Measurements from ENCODE around the gene ETV1.
A peak's percentile ranks its signal among the peaks of the same experiment; 100 is the strongest.
"Not testable (repeated sequence)": the region's sequence is repeated elsewhere in the genome, so short reads cannot be mapped to it uniquely, and the experiment has no call there.

The ETV1 gene

GRCh38 chr7:13921062-13921461 is 68.4 kb downstream of the ETV1 start:
- DNase-seq (ENCODE audit: low spot score), result no peak

- DNase-seq (ENCODE audit: low spot score), result peak; percentile 71
These were observed 69.3 kb downstream of the ETV1 start for GRCh38 chr7:13920053-13920697.

- not testable (repeated sequence) for DNase-seq (ENCODE audit: low spot score)
These were observed 71.1 kb downstream of the ETV1 start for GRCh38 chr7:13918333-13918732.

- not testable (repeated sequence) for DNase-seq (ENCODE audit: low spot score)
These were observed 72.4 kb downstream of the ETV1 start for GRCh38 chr7:13917103-13917502.

GRCh38 chr7:13915891-13916290 is 73.6 kb downstream of the ETV1 start:
- no peak for DNase-seq (ENCODE audit: low spot score)

- DNase-seq (ENCODE audit: low spot score), result no peak
These were observed 76.7 kb downstream of the ETV1 start for GRCh38 chr7:13912715-13913278.

GRCh38 chr7:13911909-13912308 is 77.6 kb downstream of the ETV1 start:
- DNase-seq (ENCODE audit: low spot score), result no peak

- DNase-seq (ENCODE audit: low spot score), result no peak
These were observed 78.5 kb downstream of the ETV1 start for GRCh38 chr7:13910805-13911551.

- DNase-seq (ENCODE audit: low spot score), result no peak
These were observed 80.6 kb downstream of the ETV1 start for GRCh38 chr7:13908667-13909397.

GRCh38 chr7:13907831-13908230 is 81.6 kb downstream of the ETV1 start:
- no peak for DNase-seq (ENCODE audit: low spot score)

- DNase-seq (ENCODE audit: low spot score), result no peak
These were observed 84.8 kb downstream of the ETV1 start for GRCh38 chr7:13904689-13905088.

GRCh38 chr7:13904007-13904406 is 85.5 kb downstream of the ETV1 start:
- no peak for DNase-seq (ENCODE audit: low spot score)

GRCh38 chr7:13901577-13901976 is 87.9 kb downstream of the ETV1 start:
- DNase-seq (ENCODE audit: low spot score), result no peak

GRCh38 chr7:13898957-13899670 is 90.4 kb downstream of the ETV1 start:
- no peak for DNase-seq (ENCODE audit: low spot score)

- no peak for DNase-seq (ENCODE audit: low spot score)
These were observed 91.6 kb downstream of the ETV1 start for GRCh38 chr7:13897819-13898218.

- DNase-seq (ENCODE audit: low spot score), result no peak
These were observed 94.5 kb downstream of the ETV1 start for GRCh38 chr7:13894954-13895353.

- DNase-seq (ENCODE audit: low spot score), result no peak
These were observed 95.1 kb downstream of the ETV1 start for GRCh38 chr7:13894377-13894776.

GRCh38 chr7:13890793-13891192 is 98.7 kb downstream of the ETV1 start:
- no peak for DNase-seq (ENCODE audit: low spot score)

- no peak for DNase-seq (ENCODE audit: low spot score)
These were observed 103.1 kb downstream of the ETV1 start for GRCh38 chr7:13886356-13886755.

GRCh38 chr7:13882051-13882450 is 107.4 kb downstream of the ETV1 start:
- no peak for DNase-seq (ENCODE audit: low spot score)

- no peak for DNase-seq (ENCODE audit: low spot score)
These were observed 108.7 kb downstream of the ETV1 start for GRCh38 chr7:13880789-13881188.

Data from left forelimb (tissue), 1 donor.